Measurements from ENCODE around the gene AGFG2.

- TF ChIP-seq CTCF (IDR thresholded peaks at IDR 0.05) (no peak), EP300 (IDR thresholded peaks at IDR 0.05; ENCODE audit: low read depth) (no peak)
These were observed 39.5 kb downstream of the AGFG2 start for GRCh38 chr7:100578246-100579183.

Measured in transverse colon (tissue), 3 donors.